Kidney tubule cell (primary cell): Measurements from ENCODE around the gene GPSM1.
A peak's percentile ranks its signal among the peaks of the same experiment; 100 is the strongest.
"Not testable (repeated sequence)": the region's sequence is repeated elsewhere in the genome, so short reads cannot be mapped to it uniquely, and the experiment has no call there.

Experiments
- DNase-seq: peaks from one replicate; pipeline ENCODE4 v3.0.0-alpha.2; 2018; ENCODE audit warnings: low spot score

GPSM1 gene

GRCh38 chr9:136344544-136345280 lies 17.4 kb downstream of the GPSM1 start:
- no peak for DNase-seq

DNA sequence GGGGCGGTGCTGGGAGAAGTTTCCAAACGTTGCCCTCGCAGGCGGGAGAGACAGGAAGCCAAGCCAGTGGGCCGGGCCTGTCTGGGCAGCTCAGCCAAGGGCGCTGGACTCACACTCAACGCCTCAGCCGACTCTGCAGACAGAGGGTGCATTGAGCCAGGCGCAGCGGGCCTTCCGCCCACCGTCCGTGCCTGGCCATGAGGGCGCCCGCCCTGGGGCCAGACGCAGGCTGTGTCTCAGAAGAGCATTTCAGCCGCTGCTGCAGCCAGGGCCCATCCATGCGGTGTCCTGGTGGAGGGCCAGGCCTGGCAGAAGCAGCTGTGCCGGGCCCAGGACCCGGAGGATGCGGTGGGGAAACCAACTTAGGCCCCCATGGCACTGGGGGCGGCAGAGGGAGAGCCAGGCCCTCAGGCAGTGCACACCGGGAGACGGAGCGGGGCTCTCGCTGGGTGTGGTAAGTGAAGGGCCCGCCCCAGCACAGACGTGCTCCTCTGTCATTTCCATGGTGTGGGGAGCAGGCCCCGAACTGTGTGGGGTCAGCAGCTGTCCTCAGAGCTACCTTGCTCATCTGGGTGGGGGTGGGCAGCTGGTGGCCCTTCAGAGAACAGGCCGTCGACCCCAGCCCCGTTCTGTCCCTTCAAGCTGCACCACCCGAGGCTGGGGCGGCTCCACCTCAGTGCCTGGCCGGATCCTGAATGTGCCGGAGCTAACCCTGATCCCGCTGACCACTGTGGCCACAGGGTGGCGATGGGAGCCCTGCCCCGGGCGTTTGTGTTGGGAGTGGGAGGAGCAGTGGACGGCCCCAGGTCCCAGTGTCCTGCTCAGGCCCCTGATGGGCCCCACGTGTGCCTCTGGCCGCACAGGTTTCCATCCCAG lies 18.2 kb downstream of the GPSM1 start:
- peak; percentile 63 for DNase-seq

GRCh38 chr9:136346157-136346481 lies 18.8 kb downstream of the GPSM1 start:
- no peak for DNase-seq

GRCh38 chr9:136346927-136347465 lies 19.7 kb downstream of the GPSM1 start:
- no peak for DNase-seq

DNA sequence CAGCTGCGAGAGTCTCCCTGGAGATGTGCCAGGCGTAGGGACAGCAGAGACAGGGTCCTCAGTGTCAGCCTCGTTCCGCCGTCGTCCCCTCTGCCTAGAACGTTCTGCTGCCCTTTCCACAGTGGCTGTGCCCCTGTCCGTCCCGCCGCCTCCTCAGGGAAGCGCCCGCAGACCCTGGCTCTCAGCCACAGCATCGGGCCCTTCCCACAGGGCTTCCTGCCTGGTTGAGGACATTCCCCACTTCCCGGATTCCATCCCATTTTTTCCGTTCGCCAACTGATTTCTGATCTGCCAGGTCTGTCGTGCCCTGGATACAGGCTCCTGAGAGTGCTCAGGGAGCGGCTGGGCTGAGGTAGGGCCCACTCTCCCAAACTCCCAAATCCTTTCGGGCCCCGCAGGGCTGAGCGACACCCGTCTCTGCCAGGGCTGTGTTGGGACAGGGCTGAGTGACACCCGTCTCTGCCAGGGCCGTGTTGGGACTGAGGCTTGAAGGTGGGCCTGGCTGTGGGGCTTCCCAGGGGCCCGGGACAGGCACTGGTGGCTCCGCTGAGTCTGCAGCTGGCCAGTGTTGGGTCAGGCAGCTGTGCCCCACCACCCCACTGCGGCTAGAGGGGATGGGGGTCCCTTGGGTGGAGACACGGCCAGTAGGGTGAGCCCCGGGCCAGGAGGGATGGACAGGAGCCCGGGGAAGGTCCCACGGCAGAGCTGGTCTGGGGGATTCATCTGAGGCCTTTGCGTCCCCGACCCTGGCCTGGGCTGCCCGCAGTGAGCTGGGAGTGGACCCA lies 20.3 kb downstream of the GPSM1 start:
- no peak for DNase-seq

GRCh38 chr9:136348691-136349090 lies 21.4 kb downstream of the GPSM1 start:
- DNase-seq: no peak

GRCh38 chr9:136349546-136349945 lies 22.2 kb downstream of the GPSM1 start:
- DNase-seq: no peak

GRCh38 chr9:136351252-136351800 lies 24.0 kb downstream of the GPSM1 start:
- no peak for DNase-seq

DNA sequence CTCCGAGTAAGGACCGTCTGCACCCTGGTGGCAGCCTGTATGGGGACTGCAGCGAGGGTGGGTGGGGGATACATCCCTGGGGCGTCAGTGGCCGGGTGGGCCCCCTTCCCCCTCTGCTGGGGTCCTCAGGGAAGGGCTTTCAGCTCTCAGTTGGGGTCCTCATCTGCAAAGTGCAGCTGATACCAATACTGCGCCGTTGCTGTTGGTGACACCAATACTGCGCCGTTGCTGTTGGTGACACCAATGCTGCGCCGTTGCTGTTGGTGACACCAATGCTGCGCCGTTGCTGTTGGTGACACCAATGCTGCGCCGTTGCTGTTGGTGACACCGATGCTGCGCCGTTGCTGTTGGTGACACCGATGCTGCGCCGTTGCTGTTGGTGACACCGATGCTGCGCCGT lies 24.5 kb downstream of the GPSM1 start:
- DNase-seq: not testable (repeated sequence)

GRCh38 chr9:136352682-136353081 lies 25.3 kb downstream of the GPSM1 start:
- DNase-seq: no peak

DNA sequence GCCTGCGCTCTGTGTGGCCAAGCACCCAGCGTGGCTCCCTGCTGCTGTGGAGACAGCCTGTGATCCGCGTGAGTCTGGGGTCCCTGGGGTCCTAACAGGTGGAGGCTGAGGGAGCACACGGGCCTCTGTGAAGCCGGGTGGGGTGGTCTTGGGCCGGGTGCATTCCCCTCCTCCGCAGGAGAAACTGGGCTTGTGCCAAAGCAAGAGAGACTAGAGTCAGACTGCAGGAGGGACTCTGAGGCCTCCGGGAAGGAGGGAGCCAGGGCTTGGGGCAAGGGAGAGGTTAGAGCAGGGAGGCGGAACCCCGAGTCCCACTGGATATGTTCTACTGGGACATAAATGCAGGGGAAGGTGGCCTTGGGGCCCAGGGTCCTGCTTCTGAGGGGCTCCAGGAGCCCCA lies 25.7 kb downstream of the GPSM1 start:
- no peak for DNase-seq

DNA sequence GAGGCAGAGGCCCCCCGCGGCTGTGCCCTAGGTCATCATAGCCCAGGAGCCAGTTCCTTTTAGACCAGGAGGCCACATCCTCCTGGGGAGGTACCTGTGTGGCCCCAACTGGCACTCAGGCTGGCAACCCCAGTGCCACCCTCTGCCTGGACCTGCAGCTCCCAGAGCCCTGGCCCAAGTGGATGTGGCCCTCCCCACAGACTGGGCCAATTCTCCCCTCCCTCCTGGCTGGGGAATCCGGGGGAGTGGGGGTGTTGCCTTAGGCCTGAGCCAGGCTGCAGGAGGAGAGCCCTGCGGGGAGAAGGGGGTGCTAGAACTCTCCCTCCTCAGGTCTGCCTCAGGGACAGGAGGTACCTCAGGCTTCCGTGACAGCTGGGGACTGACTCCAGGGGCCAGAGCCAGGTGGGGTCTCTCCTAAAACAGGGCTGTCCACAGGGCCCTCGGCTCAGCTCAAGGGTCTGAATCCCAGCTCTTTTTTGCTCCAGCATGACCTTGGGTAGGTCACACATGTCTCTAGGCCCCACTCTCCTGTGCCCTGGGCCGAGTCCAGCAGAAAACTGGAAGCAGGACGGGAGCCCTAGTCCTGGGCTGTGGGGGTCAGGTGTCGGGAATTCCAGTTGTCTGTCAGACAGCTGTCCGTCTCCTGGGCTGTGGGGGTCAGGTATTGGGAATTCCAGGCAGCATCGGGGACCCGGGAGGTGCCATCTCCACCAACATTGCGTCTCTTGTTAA lies 26.6 kb downstream of the GPSM1 start:
- DNase-seq: no peak

GRCh38 chr9:136354592-136355085 lies 27.3 kb downstream of the GPSM1 start:
- DNase-seq: peak; percentile 72

DNA sequence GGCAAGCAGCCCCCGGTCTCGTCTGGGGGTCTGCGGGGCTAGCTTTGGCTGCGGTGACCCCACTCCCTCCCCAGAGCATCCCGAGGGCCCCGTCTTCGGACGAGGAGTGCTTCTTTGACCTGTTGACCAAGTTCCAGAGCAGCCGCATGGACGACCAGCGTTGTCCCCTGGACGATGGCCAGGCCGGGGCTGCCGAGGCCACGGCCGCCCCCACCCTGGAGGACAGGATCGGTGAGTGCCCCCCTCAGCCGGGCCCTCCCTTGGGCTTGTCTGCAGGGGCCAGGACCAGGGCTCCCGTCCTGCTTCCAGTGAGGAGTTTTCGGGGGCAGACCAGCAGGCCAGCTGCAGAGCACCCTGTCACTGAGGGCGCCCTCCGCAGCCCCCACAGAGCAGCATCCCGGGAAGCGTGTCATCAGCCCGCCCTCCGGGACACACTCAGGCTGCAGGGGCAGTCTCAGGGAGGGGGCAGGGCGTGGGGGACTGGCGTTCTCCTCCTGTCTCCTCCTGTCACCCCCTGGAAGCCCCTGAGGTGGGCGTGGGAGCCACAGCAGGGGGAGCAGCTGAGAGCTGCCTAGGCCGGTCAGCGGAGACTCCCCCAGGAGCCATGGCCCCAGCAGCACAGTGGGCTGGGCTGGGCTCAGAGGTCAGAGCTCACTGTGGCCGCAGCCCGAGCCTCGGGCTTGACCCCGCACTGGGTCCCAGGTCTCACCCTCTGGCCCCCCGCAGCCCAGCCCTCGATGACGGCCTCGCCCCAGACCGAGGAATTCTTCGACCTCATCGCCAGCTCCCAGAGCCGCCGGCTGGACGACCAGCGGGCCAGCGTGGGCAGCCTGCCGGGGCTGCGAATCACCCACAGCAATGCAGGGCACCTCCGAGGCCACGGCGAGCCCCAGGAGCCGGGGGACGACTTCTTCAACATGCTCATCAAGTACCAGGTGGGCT lies 28.5 kb downstream of the GPSM1 start:
- DNase-seq: no peak

GRCh38 chr9:136357202-136357725 lies 29.9 kb downstream of the GPSM1 start:
- no peak for DNase-seq

DNA sequence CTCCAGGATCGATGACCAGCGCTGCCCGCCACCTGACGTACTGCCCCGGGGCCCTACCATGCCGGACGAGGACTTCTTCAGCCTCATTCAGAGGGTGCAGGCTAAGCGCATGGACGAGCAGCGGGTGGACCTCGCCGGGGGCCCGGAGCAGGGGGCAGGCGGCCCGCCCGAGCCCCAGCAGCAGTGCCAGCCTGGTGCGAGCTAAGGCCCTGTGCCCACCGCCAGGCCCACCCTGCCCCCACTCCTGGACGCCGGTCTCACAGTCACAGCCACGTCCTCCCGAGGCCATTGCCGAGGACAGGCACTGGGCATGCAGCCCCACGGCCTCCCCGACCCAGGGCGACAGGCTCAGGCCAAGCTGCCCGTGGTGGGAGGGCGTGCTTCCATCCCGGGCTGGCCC lies 30.7 kb downstream of the GPSM1 start:
- no peak for DNase-seq

GRCh38 chr9:136358888-136359287 lies 31.5 kb downstream of the GPSM1 start:
- no peak for DNase-seq

GRCh38 chr9:136359774-136360718 lies 32.7 kb downstream of the GPSM1 start:
- DNase-seq: no peak
